Ramos (cell line): ENCODE data around the gene PLAU.
"Not testable (repeated sequence)": the region's sequence is repeated elsewhere in the genome, so short reads cannot be mapped to it uniquely, and the experiment has no call there.

Source experiments
- in situ Hi-C: fragments of 300-500 bp; cut with MboI; formaldehyde crosslinking; loops from one replicate; pipeline ENCODE4 v1.14.3; 2022; ENCODE audit warnings: low sequenced_read_pairs; ENCODE audit not compliant: unreplicated experiment

Gene PLAU

GRCh38 chr10:73894245-73894971 is 16.5 kb upstream of the PLAU start:
- in situ Hi-C loops = loop anchor here (5.0 kb wide), 1 partner anchor 38 kb away; no protein-coding TSS in a partner anchor

GRCh38 chr10:73895381-73895780 is 15.6 kb upstream of the PLAU start:
- in situ Hi-C loops = not testable (repeated sequence)

DNA sequence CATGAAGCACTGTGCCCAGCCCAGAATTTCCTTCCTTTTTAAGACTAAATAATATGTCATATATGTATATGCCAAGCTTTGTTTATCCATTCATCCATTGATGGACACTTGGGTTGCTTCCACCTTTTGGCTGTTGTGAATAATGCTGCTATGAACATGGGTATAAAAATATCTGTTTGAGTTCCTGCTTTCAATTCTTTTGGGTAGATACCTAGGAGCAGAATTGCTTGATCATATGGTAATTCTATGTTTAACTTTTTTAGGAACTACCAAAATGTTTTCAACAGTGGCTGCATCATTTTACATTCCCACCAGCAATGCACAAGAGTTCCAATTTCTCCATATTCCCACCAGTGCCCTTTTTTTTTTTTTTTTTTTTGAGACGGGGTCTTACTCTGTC is 13.2 kb upstream of the PLAU start:
- in situ Hi-C loops = no loop called here

GRCh38 chr10:73898730-73899410 is 12.1 kb upstream of the PLAU start:
- in situ Hi-C loops = no loop called here

GRCh38 chr10:73899423-73899822 is 11.5 kb upstream of the PLAU start:
- in situ Hi-C loops = no loop called here

DNA sequence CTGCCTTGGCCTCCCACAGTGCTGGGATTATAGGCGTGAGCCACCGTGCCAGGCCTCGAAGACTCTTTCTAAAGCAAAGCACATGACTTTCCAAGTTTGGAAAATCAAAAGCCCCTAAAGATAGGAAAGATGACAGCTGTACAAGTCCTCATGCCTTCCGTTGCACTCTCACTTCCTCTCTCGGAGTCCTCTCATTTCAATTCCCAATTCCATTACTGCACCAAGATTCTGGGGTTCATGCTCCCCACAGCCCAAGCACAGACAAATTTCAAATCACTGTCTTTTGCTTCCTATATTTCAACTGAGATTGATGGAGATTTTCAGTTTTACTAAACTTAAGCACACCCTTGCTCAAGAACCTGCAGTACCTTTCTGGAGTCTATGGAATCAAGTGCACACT is 10.9 kb upstream of the PLAU start:
- in situ Hi-C loops = no loop called here

- in situ Hi-C loops = no loop called here
These were observed 9.7 kb upstream of the PLAU start for GRCh38 chr10:73901261-73901660.

GRCh38 chr10:73902351-73902750 is 8.6 kb upstream of the PLAU start:
- in situ Hi-C loops = no loop called here

DNA sequence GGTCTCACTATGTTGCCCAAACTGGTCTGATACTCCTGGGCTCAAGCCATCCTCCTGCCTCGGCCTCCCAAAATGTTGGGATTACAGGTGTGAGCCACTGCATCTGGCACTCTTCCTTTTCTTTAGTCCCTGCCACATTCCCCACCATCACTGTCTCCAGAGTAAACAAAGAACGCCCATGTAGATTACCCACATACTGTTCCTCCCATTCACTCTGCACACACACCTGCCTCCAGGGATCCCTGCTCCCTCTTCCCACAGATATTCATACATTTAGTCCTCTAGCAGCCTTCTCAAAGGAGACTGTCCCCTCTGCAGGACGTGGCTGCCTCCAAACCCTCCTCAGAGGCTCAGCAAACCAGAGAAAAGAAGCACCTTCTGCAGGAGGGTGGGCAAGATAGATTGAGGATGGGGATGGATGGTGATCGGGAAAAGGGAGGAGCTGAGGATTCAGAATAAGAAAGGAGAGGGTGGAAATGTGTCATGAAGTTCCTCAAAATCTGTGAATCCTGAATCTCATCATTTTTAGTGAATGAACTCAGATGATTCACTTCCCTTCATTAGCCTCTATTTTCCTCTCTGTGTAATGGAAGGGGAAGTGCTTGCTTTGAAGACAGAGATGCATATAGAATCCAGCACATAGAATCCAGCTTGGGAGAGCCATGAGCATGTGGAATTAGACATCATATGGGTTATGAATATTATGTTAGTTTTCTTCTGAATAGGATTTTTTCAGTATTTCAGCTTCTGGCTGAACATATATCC is 5.5 kb upstream of the PLAU start:
- in situ Hi-C loops = no loop called here

- in situ Hi-C loops = no loop called here
These were observed 4.1 kb upstream of the PLAU start for GRCh38 chr10:73906524-73907447.

GRCh38 chr10:73907841-73908517 is 3.0 kb upstream of the PLAU start:
- in situ Hi-C loops = no loop called here

DNA sequence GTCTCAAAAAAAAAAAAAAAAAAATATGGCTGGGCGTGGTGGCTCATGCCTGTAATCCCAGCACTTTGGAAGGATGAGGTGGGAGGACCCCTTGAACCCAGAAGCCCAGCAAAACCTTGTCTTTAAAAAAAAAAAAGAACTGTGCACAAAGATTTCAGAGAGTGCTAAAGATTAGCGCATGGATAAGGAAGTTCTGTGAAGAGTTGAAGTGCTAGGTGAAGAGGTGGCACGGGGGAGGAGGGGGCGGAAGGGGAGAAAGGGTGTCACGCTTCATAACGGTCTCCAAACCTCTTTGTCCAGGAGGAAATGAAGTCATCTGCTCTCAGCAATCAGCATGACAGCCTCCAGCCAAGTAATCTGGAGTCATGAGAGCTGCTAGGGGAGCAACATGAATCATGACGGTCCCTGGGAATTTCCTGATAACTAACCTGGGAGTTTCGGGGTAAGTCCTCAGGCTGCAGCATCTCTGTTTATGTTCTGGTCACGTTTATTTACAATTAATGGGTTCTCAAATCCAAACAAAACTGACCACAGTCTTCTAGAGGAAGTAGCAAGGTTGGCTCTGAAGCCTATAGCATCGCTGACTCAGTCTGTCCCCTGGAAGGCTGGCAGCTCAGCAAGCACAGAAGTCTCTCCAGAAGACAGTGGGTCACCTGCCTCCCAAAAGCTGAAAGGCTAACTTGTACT is 1.9 kb upstream of the PLAU start:
- in situ Hi-C loops = no loop called here

DNA sequence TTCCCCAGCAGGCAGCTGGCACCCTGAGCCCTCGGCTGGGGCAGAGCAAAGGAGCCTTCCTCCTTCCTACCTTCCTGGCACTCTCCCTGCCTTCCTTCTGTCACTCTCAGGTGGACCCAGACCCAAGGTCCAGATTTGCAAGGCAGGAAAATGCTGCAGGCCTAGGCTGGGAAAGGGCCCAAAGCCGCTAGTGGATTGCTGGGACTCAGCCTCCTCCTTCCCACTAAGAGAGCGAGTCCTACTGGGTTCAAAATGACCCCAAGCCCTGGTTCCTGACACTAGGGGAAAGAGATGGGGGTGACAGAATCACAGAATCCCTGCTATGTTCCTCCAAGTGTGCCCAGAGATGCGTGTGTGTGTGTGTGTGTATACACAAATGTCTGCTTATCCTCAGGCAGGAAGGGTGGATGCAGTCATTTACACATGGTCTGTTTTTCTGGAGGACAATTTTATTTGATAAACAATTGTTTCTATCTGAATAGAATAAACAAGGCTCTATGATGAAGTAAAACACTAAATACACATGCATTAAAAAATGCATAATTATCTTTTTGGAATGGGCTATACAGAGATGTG is 1.3 kb upstream of the PLAU start:
- in situ Hi-C loops = no loop called here

DNA sequence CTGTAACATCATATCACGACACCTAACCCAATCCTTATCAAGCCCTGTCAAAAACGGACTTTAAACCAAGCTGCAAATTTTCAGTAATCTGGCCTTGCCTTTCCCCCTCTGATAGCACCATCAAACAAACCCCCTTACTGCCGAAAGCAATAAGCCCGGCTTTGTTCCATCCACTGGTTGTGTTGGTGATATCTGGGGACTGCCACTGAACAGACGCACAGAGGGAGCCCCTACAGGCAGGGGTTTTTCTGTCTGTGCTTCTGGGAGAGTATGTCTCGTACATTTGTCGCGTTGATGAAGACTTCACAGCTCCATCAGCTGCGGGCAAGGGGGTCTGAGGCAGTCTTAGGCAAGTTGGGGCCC is 550 bp upstream of the PLAU start:
- in situ Hi-C loops = no loop called here

- in situ Hi-C loops = no loop called here
These were observed 647 bp downstream of the PLAU start for GRCh38 chr10:73911553-73912004.

- in situ Hi-C loops = no loop called here
These were observed 3.1 kb downstream of the PLAU start for GRCh38 chr10:73914036-73914435.

DNA sequence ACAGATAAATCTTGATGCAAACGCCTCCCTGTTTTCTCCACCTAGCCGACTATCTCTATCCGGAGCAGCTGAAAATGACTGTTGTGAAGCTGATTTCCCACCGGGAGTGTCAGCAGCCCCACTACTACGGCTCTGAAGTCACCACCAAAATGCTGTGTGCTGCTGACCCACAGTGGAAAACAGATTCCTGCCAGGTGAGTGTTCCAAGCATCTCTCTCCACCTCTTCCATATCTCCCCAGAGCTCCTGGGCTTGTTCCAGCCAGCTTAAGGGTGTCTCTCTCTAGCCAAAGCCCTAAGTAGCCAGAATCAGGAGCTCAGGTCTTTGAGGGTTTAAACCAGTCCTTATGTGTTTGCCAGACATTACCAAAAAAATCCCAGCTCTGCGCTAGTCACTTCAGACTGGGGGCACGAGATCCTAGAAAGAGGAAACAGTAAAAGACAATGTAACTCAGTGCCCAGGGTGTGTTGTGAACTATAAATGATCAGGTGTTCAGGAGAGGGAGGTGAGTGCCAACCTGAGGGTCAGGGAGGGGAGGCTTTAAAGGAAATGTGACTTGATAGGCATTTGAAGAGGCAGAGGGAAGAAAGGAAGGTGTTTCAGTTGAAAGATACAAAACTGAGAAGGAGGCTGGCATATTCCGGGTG is 4.4 kb downstream of the PLAU start:
- in situ Hi-C loops = no loop called here

- in situ Hi-C loops = no loop called here
These were observed 6.0 kb downstream of the PLAU start for GRCh38 chr10:73916761-73917470.
